ENCODE data around the gene IL16.

IL16 gene

GRCh38 chr15:81209635-81210034 is 13.0 kb downstream of the IL16 start:
- no peak for DNase-seq (ENCODE audit: low spot score)

GRCh38 chr15:81211376-81211775 is 14.7 kb downstream of the IL16 start:
- DNase-seq (ENCODE audit: low spot score): no peak

- no peak for DNase-seq (ENCODE audit: low spot score)
These were observed 17.3 kb downstream of the IL16 start for GRCh38 chr15:81213982-81214381.

DNA sequence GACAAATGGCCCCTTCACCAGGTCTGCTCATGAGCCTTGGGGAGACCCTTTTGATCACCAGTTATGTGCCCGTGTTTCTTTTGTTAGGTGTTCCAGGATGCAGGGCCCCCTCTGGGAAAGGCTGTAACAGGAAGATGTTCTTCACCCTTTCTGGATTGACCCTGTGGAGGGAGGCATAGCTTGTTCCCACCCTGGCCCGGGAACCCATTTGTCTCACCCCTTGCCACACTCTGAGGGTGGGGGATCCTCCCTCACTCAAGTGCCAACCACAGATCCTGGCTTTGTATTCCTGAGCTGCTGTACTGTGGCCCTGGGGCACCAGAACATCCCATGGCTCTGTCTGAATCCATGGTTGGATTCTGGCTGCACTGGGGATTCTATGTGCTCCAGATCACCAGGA is 18.9 kb downstream of the IL16 start:
- DNase-seq (ENCODE audit: low spot score): no peak

DNA sequence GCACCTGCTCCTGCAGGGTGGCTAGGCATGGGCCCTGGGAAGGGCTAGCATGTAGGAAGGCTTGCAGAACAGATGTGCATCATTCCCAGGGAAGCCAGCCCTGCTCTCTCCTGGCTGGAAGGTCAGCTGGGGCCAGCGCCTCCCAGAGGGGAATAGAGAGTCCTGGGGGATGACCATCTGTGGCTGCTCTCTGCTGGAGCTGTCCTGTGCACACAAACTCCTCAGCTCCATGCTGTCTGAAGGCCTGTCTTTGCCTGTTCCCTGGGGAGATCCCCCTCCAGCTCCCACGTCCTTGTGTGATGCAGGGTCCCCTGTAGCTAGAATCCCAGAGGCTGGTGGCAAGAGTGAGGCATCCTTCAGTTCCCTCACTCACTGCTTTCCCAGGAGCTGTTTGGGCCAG is 19.3 kb downstream of the IL16 start:
- DNase-seq (ENCODE audit: low spot score): no peak

DNA sequence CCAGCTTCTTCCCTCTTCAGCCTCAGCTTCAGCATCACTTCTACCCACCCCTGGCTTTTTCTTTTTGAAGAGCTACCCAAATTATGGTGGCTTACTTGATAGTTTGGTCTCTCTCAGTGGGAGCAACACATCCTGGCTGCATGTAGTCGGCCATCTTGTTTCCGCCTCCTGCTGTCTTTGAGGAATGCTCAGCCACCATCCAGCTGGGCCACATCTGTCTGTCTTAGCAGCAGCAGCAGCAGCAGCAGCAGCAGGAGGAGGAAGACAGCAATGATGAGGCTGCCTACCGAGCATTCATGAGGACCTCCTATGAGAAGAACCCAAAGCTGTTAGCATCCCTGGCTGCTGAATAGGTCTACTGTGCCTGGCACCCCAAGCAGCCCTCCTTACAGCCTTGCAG is 19.7 kb downstream of the IL16 start:
- DNase-seq (ENCODE audit: low spot score): no peak

DNA sequence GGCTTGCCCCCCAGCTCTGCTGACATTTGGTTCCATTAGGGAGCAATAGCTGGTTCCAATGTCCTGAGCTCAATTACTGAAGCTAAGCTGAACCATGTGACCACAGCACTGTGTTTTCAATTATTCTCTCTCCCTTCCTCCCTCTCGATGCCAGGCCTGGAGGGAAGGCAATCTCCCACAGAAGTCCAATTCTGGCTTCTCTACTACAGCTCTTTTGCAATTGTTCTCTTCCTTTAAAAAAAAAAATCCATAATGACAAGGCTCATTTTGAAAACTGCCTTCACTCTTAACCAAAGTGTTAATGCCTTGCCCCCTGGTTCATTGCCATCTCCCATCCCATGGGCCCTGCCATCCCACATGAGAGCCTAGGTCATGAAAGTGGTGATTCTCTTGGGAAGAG is 24.8 kb downstream of the IL16 start:
- DNase-seq (ENCODE audit: low spot score): no peak

- no peak for DNase-seq (ENCODE audit: low spot score)
These were observed 25.3 kb downstream of the IL16 start for GRCh38 chr15:81222007-81222406.

- DNase-seq (ENCODE audit: low spot score): no peak
These were observed 26.8 kb downstream of the IL16 start for GRCh38 chr15:81223346-81223971.

- DNase-seq (ENCODE audit: low spot score): no peak
These were observed 27.6 kb downstream of the IL16 start for GRCh38 chr15:81224232-81224631.

GRCh38 chr15:81225161-81225671 is 28.5 kb downstream of the IL16 start:
- DNase-seq (ENCODE audit: low spot score): peak; percentile 25

DNA sequence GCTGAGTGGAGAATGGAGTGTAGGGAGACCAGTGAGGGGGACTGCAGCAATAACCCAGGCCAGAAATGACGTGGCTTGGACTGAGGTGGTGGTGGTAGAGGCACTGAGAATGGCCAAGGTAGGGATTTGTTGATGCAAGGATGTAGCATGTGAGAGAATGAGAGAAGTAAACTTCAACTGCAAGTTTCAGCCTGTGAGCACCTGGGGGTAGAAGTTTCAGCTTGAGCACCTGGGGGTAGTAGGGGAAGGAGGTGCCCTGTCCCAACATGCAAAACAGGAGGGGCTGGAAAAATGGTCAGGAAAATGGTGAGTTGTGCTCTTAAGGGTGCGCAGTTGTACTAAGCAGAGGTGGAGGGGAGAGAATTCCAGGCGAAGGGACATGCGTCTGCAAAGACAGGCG is 31.0 kb downstream of the IL16 start:
- no peak for DNase-seq (ENCODE audit: low spot score)

DNA sequence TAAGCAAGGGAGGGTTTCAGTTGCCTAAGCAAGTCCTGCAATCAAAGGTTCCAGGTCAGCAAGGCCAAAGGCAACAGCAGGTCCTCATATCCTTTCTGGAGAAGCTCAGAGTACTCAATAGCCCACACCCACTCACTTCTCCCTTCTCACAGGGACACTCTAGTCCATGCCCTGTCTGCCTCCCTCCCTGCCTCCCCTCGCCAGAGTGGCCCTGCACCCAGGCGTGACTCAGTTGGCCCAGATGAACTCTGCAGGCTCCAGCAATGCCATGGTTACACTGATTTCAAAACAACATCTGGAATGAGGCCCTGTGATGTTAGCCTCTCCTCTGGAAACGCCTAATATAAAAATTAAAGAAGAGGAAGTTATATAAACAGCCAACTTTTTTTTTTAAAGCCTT is 32.9 kb downstream of the IL16 start:
- no peak for DNase-seq (ENCODE audit: low spot score)

GRCh38 chr15:81235276-81236123 is 38.8 kb downstream of the IL16 start:
- DNase-seq (ENCODE audit: low spot score): no peak

GRCh38 chr15:81239190-81239589 is 42.5 kb downstream of the IL16 start:
- no peak for DNase-seq (ENCODE audit: low spot score)

DNA sequence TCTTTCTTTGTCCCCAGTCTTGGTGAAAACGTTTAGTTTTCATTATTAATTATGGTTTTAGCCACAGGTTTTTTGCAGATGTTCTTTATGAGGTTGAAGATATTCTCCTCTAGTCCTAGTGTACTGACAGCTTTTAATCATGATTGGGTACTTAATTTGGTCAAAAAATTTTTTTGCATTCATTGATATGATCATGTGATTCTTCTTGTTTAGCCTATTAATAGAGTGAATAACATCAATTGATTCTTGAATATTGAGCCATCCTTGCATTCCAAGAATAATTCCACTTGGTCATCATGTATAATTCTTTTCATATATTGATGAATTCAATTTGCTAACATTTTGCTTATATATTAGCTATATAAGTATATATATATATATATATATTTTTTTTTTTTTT is 46.1 kb downstream of the IL16 start:
- DNase-seq (ENCODE audit: low spot score): no peak

DNA sequence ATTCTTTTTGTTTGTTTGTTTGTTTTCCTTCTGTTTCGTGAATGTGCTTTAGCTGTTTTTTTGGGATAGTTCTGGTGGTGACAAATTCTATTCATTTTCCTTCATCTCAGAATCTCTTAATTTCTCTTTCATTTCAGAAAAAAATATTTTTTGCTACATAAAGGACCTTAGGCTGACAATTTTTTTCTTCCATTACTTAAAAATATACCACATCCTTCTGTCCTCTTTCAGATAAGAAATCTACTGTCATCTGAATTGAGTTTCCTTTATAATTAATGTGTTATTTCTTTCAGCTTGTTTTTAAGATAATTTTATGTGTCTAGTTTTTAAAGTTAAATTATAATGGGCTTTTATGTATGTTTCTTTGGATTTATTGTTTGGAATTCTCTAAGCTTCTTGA is 47.6 kb downstream of the IL16 start:
- DNase-seq (ENCODE audit: low spot score): no peak

- DNase-seq (ENCODE audit: low spot score): no peak
These were observed 57.2 kb downstream of the IL16 start for GRCh38 chr15:81253846-81254245.

DNA sequence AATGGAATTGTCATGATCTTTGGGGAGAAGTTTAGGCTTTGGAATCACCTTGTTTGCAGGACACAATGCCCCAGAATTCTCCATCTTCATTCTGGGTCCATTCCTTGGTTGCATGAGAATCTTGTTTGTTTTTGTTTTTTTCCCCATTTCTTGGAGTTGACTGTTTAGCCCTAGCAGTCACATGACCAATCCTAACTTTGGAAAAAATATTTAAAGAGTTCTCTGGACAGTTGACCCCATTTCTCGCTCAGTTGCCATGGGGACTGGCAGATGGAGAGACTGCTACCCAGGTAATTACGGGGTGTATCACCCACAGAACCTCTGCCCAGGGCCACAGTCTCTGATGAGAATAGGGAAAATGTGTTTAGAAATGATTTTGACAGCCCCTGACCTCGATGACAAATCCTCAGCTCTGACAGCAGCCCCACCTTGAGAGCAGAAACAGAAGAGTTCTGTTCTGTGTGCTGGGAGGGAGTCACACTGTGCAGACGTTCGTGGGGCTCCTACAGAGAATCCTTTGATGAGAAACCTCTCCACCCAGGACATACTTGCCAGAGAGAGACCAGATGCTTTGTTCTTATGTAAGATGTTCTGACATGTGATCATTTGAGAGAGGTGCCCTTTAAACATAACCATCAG is 57.7 kb downstream of the IL16 start:
- DNase-seq (ENCODE audit: low spot score): no peak

DNA sequence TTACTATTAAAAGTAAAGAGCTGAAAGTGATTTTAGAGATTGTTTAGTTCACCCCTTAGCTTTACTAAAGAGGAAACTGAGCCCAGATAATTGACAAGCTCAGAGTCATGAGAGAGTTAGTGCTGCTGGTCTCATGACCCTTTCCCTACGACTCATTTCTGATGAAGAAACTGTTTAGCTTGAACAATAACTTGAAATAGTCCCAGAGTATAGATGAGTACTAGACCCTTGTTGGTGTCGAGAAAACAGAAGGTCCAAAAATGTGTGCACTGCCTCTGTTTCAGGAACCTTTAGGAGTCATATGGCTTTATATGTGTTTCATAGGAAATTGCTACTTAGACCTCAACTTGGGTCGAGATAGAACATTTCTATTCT is 58.2 kb downstream of the IL16 start:
- DNase-seq (ENCODE audit: low spot score): no peak

DNA sequence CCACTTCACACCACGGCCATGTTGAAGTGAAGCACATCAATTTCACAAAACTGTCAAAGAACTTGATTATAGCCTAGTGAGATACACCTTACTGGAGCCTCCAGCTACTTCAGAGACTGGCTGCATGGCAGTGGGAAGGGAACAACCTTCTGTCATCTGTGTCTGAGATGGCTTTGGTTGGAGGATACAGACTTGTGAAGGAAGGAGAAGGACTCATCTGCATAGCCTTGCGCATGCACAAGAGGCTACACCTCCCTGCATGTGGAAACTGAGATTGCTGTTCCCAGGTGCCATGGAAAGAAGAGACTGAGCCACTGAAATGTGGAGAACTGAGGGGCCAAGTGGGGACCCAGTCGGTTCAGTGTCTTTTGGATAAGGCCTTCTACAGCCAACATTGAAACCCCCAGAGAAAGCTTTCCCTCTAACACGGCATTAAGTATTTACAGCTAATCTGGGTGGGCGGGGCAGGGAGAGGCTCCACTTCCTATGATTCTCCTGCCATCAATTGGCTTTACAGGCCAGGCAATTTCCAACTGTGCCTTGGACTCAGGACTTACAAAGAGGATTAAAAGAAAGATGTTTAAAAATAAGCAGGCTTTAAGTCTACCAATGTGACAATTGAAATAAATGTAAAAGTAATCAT is 58.8 kb downstream of the IL16 start:
- DNase-seq (ENCODE audit: low spot score): no peak

- DNase-seq (ENCODE audit: low spot score): no peak
These were observed 59.3 kb downstream of the IL16 start for GRCh38 chr15:81255958-81256320.

- no peak for DNase-seq (ENCODE audit: low spot score)
These were observed 60.2 kb downstream of the IL16 start for GRCh38 chr15:81256916-81257315.
